ENCODE results near the gene FOXL2.

DNA sequence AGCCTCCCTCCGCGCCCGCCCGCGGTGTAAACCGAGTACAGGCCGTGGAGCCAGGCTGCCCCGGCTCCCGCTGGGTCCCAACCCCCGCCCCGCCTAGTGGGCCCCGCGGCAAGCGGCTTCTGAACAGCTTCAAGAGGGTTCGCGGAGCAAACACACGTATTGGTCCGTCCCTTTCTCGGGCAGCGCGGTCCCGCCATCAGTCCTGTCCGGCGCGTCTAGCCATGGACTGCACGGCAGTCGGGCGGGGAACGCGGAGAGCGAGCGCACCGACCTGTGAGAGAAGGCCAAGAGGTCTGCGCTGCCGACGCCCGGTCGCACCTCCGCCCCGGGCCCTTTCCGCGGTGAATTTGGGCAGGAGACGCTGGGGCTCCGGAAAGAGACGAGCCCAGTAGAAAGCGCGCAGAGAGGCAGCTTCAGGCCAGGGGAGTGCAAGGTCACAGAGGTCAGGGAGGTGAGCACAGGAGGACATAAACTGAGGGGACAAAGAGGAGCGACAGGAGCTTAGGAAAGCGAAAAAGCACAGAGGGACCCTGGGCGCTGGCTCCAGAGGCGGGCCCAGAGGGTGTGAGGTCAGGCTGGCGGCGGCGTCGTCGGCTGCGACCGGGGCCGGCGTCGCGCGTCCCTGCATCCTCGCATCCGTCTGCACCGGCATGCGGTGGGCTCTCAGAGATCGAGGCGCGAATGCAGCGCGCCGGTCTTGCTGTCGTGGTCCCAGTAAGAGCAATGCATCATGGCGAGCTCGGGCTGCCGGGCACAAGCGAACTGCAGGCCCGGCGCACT, 1.8 kb downstream of the FOXL2 start:
- no peak for TF ChIP-seq POLR2A (IDR thresholded peaks at IDR 0.05)
- TF ChIP-seq, protein P1, sequence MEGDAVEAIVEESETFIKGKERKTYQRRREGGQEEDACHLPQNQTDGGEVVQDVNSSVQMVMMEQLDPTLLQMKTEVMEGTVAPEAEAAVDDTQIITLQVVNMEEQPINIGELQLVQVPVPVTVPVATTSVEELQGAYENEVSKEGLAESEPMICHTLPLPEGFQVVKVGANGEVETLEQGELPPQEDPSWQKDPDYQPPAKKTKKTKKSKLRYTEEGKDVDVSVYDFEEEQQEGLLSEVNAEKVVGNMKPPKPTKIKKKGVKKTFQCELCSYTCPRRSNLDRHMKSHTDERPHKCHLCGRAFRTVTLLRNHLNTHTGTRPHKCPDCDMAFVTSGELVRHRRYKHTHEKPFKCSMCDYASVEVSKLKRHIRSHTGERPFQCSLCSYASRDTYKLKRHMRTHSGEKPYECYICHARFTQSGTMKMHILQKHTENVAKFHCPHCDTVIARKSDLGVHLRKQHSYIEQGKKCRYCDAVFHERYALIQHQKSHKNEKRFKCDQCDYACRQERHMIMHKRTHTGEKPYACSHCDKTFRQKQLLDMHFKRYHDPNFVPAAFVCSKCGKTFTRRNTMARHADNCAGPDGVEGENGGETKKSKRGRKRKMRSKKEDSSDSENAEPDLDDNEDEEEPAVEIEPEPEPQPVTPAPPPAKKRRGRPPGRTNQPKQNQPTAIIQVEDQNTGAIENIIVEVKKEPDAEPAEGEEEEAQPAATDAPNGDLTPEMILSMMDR (IDR thresholded peaks at IDR 0.05 in 8 of 11, conservative IDR thresholded peaks at IDR 0.05 in 3 of 11): no peak

Measured in spleen (tissue), 7 donors.